GM12875 (cell line): Measurements from ENCODE around the gene SREBF2.

Source experiments
- H3K4me3 ChIP-seq: one replicate; pipeline ENCODE4 v1.5.1; 2011; ENCODE audit warnings: low read depth, low read length, control low read depth
- CTCF ChIP-seq: IDR thresholded peaks from 2 replicates; pipeline ENCODE4 v1.5.1; 2011; ENCODE audit warnings: low read depth, mild to moderate bottlenecking, control low read depth, inconsistent platforms, low read length, moderate library complexity, borderline replicate concordance; ENCODE audit not compliant: insufficient read depth

SREBF2 gene

GRCh38 chr22:41826430-41827383 lies 6.2 kb upstream of the SREBF2 start:
- no peak overlapping the region for H3K4me3 ChIP-seq
- TF ChIP-seq CTCF: no peak

- no peak overlapping the region for H3K4me3 ChIP-seq
- no peak for TF ChIP-seq CTCF
Measured at GRCh38 chr22:41827671-41828070, 5.2 kb upstream of the SREBF2 start.

DNA sequence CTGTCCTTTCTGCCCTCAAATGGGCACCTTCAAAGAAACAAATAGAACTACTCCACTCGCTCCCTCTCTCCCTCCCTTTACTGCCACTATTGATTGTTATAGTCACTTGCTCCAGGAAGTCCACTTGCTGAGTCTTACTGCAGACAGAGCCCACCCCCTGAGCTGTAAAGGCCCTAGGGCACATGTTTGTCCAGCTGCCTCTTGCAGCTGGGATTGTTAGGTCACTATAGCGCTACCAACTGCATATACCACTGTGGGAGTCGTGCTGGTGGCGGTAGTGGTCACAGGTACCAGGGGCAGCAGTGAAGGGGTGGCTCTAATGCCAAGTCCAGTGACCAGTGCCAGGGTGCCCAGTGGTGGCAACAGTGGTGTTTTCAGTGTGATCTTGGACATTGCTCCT lies 4.4 kb upstream of the SREBF2 start:
- H3K4me3 ChIP-seq: no peak overlapping the region
- TF ChIP-seq CTCF: no peak

- TF ChIP-seq CTCF: 0 out of 2 replicates have a peak, but pooled peaks have one; percentile 10
- no peak overlapping the region for H3K4me3 ChIP-seq
Measured at GRCh38 chr22:41830174-41830573, 2.7 kb upstream of the SREBF2 start.

GRCh38 chr22:41831383-41831782 lies 1.5 kb upstream of the SREBF2 start:
- no peak for TF ChIP-seq CTCF
- no peak overlapping the region for H3K4me3 ChIP-seq

DNA sequence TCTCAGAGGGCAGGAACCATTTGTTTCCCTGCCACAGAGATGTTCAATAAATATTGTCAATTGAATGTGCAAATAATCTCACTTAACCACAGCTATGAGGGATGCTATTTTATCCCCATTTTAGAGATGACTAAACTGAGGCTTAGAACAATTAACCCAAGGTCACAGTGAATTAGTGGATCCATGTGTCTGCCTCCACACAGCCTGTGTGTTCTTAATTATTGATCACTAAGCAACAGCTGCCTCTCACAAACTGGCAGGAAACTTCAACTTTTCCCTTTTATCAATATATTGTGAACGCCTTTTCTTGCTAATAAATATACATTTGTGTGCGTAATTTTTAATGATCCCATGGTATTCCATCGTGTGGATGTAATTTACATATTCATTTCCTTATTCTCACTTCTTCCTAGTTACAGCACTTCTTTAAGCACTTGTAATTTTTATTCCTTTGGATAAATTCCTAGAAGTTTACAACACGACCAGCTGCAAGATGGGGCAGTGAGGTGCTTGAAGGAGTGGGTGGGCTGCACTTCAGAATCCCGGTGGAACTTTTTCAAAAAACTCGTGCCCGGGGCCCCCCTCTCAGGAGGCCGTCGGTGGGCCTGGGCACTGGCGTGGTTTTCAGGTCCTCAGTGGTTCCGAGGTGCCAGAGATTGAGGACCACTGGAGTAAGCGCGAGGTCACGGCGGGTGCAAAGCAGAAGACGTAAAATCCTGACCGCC lies 915 bp upstream of the SREBF2 start:
- no peak for TF ChIP-seq CTCF
- H3K4me3 ChIP-seq: peak overlapping the region; percentile 64
